DMS 273 (cell line): Measurements from ENCODE around the gene CMTR2.
A peak's percentile ranks its signal among the peaks of the same experiment; 100 is the strongest.
"Not testable (repeated sequence)": the region's sequence is repeated elsewhere in the genome, so short reads cannot be mapped to it uniquely, and the experiment has no call there.

Source experiments
- DNase-seq: peaks from one replicate; lab custom pipeline; 2025; ENCODE audit not compliant: unreplicated experiment; lab: John Stamatoyannopoulos, UW

Gene CMTR2

GRCh38 chr16:71288890-71289731 is at the start of gene CMTR2:
CMTR2 (minus strand) TSS chr16:71289402; CDS start chr16:71285920, 3,482 bp downstream.
- peak; percentile 99 for DNase-seq

- no peak for DNase-seq
Measured at GRCh38 chr16:71338632-71339031, 49.4 kb upstream of the CMTR2 start.

GRCh38 chr16:71338193-71338592 is 49.0 kb upstream of the CMTR2 start:
- DNase-seq, result no peak

- DNase-seq, result no peak
Measured at GRCh38 chr16:71337631-71338030, 48.4 kb upstream of the CMTR2 start.

- DNase-seq, result no peak
Measured at GRCh38 chr16:71328151-71328550, 38.9 kb upstream of the CMTR2 start.

GRCh38 chr16:71327720-71328119 is 38.5 kb upstream of the CMTR2 start:
- DNase-seq, result no peak

GRCh38 chr16:71319999-71320398 is 30.8 kb upstream of the CMTR2 start:
- no peak for DNase-seq

GRCh38 chr16:71315269-71315668 is 26.1 kb upstream of the CMTR2 start:
- DNase-seq, result no peak

GRCh38 chr16:71313591-71313990 is 24.4 kb upstream of the CMTR2 start:
- not testable (repeated sequence) for DNase-seq

- DNase-seq, result peak; percentile 66
Measured at GRCh38 chr16:71311553-71312158, 22.5 kb upstream of the CMTR2 start.

GRCh38 chr16:71303938-71304337 is 14.7 kb upstream of the CMTR2 start:
- no peak for DNase-seq

GRCh38 chr16:71297341-71297634 is 8.1 kb upstream of the CMTR2 start:
- no peak for DNase-seq

- DNase-seq, result no peak
Measured at GRCh38 chr16:71296584-71297340, 7.6 kb upstream of the CMTR2 start.

- no peak for DNase-seq
Measured at GRCh38 chr16:71295950-71296349, 6.7 kb upstream of the CMTR2 start.

- no peak for DNase-seq
Measured at GRCh38 chr16:71293919-71294318, 4.7 kb upstream of the CMTR2 start.

- DNase-seq, result not testable (repeated sequence)
Measured at GRCh38 chr16:71292095-71292494, 2.9 kb upstream of the CMTR2 start.

- DNase-seq, result no peak
Measured at GRCh38 chr16:71289732-71290062, 495 bp upstream of the CMTR2 start.

GRCh38 chr16:71288570-71288889 is 672 bp downstream of the CMTR2 start:
- no peak for DNase-seq

GRCh38 chr16:71287911-71288310 is 1.3 kb downstream of the CMTR2 start:
- no peak for DNase-seq

GRCh38 chr16:71287454-71287853 is 1.7 kb downstream of the CMTR2 start:
- no peak for DNase-seq

- DNase-seq, result no peak
Measured at GRCh38 chr16:71283612-71284011, 5.6 kb downstream of the CMTR2 start.

GRCh38 chr16:71282943-71283342 is 6.3 kb downstream of the CMTR2 start:
- no peak for DNase-seq
